ENCODE measurements around the gene GARNL3.

The GARNL3 gene

GRCh38 chr9:127264462-127265219, at the start of gene GARNL3:
Gene GARNL3 (plus strand): TSS chr9:127264774. CDS start chr9:127264878, 104 bp downstream.
- no peak for DNase-seq

GRCh38 chr9:127215268-127216209, 49.0 kb upstream of the GARNL3 start:
- DNase-seq: no peak

GRCh38 chr9:127216210-127216887, 48.2 kb upstream of the GARNL3 start:
- DNase-seq: no peak

GRCh38 chr9:127216888-127217217, 47.7 kb upstream of the GARNL3 start:
- no peak for DNase-seq

- DNase-seq: no peak
These were observed 45.8 kb upstream of the GARNL3 start for GRCh38 chr9:127218818-127219217.

GRCh38 chr9:127219520-127219919, 45.1 kb upstream of the GARNL3 start:
- no peak for DNase-seq

- no peak for DNase-seq
These were observed 42.9 kb upstream of the GARNL3 start for GRCh38 chr9:127221695-127222094.

GRCh38 chr9:127222388-127223095, 42.0 kb upstream of the GARNL3 start:
- no peak for DNase-seq

- DNase-seq: no peak
These were observed 41.3 kb upstream of the GARNL3 start for GRCh38 chr9:127223266-127223665.

- DNase-seq: no peak
These were observed 40.8 kb upstream of the GARNL3 start for GRCh38 chr9:127223810-127224177.

GRCh38 chr9:127224178-127224882, 40.2 kb upstream of the GARNL3 start:
- peak; percentile 92 for DNase-seq

- DNase-seq: peak; percentile 93
These were observed 39.5 kb upstream of the GARNL3 start for GRCh38 chr9:127224883-127225739.

- no peak for DNase-seq
These were observed 38.6 kb upstream of the GARNL3 start for GRCh38 chr9:127225801-127226625.

- DNase-seq: no peak
These were observed 34.7 kb upstream of the GARNL3 start for GRCh38 chr9:127229691-127230417.

- DNase-seq: no peak
These were observed 32.9 kb upstream of the GARNL3 start for GRCh38 chr9:127231666-127232065.

- DNase-seq: no peak
These were observed 31.6 kb upstream of the GARNL3 start for GRCh38 chr9:127232833-127233549.

GRCh38 chr9:127233550-127233949, 31.0 kb upstream of the GARNL3 start:
- no peak for DNase-seq

GRCh38 chr9:127233989-127234388, 30.6 kb upstream of the GARNL3 start:
- no peak for DNase-seq

- no peak for DNase-seq
These were observed 26.8 kb upstream of the GARNL3 start for GRCh38 chr9:127237801-127238200.
